GM12878 (cell line): Measurements from ENCODE around the gene BCHE.

Experiments
- BCLAF1 ChIP-seq: fragments of 450-650 bp; IDR thresholded peaks from 2 replicates; pipeline ENCODE4 v1.6.1; 2017; ENCODE audit warnings: antibody characterized with exemption, mild to moderate bottlenecking, moderate library complexity
- CHD2 ChIP-seq: IDR thresholded peaks from 2 replicates; pipeline ENCODE4 v1.6.1; 2011; ENCODE audit warnings: low read depth, low read length, improper control_type of control experiment, borderline replicate concordance
- EP300 ChIP-seq, 2 experiments: fragments of 150-350 bp in 1 of 2; IDR thresholded peaks; 2 replicates each; pipeline ENCODE4 v1.6.1; 2011 to 2012; ENCODE audit warnings: low read depth in 2 of 2, low read length in 2 of 2, borderline replicate concordance in 1 of 2, improper control_type of control experiment in 1 of 2, inconsistent platforms in 1 of 2; ENCODE audit not compliant: control insufficient read depth in 1 of 2
- ESRRA ChIP-seq: IDR thresholded peaks from 2 replicates; pipeline ENCODE4 v1.6.1; 2012; ENCODE audit warnings: mild to moderate bottlenecking, low read length, improper control_type of control experiment
- FOXK2 ChIP-seq: fragments of 450-650 bp; IDR thresholded peaks from 2 replicates; pipeline ENCODE4 v1.6.1; 2017; ENCODE audit warnings: mild to moderate bottlenecking, moderate library complexity
- NBN ChIP-seq: fragments of 450-650 bp; IDR thresholded peaks from 2 replicates; pipeline ENCODE4 v1.6.1; 2016
- NR2C2 ChIP-seq: IDR thresholded peaks from 2 replicates; pipeline ENCODE4 v1.6.1; 2011; ENCODE audit warnings: borderline replicate concordance, low read depth; ENCODE audit not compliant: control insufficient read depth, insufficient read length
- RFX5 ChIP-seq: IDR thresholded peaks from 2 replicates; pipeline ENCODE4 v1.6.1; 2011; ENCODE audit warnings: low read depth, low read length, improper control_type of control experiment
- TF ChIP-seq, protein P1 (sequence below), 3 experiments: IDR thresholded peaks in 2 of 3; conservative IDR thresholded peaks in 1 of 3; 2 replicates each; pipeline ENCODE4 v1.5.1; 2011; ENCODE audit warnings: low read depth in 3 of 3, low read length in 3 of 3, mild to moderate bottlenecking in 3 of 3, control low read depth in 2 of 3, moderate library complexity in 2 of 3, inconsistent platforms in 1 of 3, mixed read lengths in 1 of 3; ENCODE audit not compliant: control insufficient read depth in 2 of 3, insufficient read depth in 1 of 3; ENCODE audit errors: extremely low read depth in 1 of 3
- TF ChIP-seq, protein P2 (sequence below): fragments of 450-650 bp; IDR thresholded peaks from 2 replicates; pipeline ENCODE4 v1.6.1; 2016; ENCODE audit warnings: mild to moderate bottlenecking
- TF ChIP-seq, protein P3 (sequence below): IDR thresholded peaks from 2 replicates; pipeline ENCODE4 v1.6.1; 2012; ENCODE audit warnings: low read length, inconsistent platforms
- TF ChIP-seq, protein P4 (sequence below): fragments of 450-650 bp; IDR thresholded peaks from 2 replicates; pipeline ENCODE4 v1.6.1; 2017; ENCODE audit warnings: mild to moderate bottlenecking

GRCh38 chr3:165868088-165868487, 30.9 kb upstream of the BCHE start:
- TF ChIP-seq, protein P1, sequence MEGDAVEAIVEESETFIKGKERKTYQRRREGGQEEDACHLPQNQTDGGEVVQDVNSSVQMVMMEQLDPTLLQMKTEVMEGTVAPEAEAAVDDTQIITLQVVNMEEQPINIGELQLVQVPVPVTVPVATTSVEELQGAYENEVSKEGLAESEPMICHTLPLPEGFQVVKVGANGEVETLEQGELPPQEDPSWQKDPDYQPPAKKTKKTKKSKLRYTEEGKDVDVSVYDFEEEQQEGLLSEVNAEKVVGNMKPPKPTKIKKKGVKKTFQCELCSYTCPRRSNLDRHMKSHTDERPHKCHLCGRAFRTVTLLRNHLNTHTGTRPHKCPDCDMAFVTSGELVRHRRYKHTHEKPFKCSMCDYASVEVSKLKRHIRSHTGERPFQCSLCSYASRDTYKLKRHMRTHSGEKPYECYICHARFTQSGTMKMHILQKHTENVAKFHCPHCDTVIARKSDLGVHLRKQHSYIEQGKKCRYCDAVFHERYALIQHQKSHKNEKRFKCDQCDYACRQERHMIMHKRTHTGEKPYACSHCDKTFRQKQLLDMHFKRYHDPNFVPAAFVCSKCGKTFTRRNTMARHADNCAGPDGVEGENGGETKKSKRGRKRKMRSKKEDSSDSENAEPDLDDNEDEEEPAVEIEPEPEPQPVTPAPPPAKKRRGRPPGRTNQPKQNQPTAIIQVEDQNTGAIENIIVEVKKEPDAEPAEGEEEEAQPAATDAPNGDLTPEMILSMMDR (IDR thresholded peaks at IDR 0.05 in 2 of 3, conservative IDR thresholded peaks at IDR 0.05 in 1 of 3; ENCODE audit: control insufficient read depth in 2 of 3, extremely low read depth in 1 of 3, insufficient read depth in 1 of 3, low read depth in 3 of 3, low read length in 3 of 3): no peak
- TF ChIP-seq NBN (no peak), BCLAF1 (no peak), CHD2 (no peak), EP300 (IDR thresholded peaks at IDR 0.05; ENCODE audit: borderline replicate concordance in 1 of 2, control insufficient read depth in 1 of 2, low read depth in 2 of 2, low read length in 2 of 2) (no peak), NR2C2 (no peak), RFX5 (no peak), FOXK2 (no peak), ESRRA (no peak)
- TF ChIP-seq, protein P2, sequence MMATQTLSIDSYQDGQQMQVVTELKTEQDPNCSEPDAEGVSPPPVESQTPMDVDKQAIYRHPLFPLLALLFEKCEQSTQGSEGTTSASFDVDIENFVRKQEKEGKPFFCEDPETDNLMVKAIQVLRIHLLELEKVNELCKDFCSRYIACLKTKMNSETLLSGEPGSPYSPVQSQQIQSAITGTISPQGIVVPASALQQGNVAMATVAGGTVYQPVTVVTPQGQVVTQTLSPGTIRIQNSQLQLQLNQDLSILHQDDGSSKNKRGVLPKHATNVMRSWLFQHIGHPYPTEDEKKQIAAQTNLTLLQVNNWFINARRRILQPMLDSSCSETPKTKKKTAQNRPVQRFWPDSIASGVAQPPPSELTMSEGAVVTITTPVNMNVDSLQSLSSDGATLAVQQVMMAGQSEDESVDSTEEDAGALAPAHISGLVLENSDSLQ: no peak
- TF ChIP-seq, protein P3, sequence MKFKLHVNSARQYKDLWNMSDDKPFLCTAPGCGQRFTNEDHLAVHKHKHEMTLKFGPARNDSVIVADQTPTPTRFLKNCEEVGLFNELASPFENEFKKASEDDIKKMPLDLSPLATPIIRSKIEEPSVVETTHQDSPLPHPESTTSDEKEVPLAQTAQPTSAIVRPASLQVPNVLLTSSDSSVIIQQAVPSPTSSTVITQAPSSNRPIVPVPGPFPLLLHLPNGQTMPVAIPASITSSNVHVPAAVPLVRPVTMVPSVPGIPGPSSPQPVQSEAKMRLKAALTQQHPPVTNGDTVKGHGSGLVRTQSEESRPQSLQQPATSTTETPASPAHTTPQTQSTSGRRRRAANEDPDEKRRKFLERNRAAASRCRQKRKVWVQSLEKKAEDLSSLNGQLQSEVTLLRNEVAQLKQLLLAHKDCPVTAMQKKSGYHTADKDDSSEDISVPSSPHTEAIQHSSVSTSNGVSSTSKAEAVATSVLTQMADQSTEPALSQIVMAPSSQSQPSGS: no peak
- TF ChIP-seq, protein P4, sequence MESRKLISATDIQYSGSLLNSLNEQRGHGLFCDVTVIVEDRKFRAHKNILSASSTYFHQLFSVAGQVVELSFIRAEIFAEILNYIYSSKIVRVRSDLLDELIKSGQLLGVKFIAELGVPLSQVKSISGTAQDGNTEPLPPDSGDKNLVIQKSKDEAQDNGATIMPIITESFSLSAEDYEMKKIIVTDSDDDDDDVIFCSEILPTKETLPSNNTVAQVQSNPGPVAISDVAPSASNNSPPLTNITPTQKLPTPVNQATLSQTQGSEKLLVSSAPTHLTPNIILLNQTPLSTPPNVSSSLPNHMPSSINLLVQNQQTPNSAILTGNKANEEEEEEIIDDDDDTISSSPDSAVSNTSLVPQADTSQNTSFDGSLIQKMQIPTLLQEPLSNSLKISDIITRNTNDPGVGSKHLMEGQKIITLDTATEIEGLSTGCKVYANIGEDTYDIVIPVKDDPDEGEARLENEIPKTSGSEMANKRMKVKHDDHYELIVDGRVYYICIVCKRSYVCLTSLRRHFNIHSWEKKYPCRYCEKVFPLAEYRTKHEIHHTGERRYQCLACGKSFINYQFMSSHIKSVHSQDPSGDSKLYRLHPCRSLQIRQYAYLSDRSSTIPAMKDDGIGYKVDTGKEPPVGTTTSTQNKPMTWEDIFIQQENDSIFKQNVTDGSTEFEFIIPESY: no peak
